Adipose tissue (tissue), 3 donors: ENCODE results near the gene VEPH1. TPM values are rescaled to one million over a fixed set of nuclear protein-coding genes. Genes with fewer than 3 reads are reported as not detected.

ENCODE experiments used
- H3K27ac ChIP-seq: one replicate; pipeline ENCODE4 v1.5.1; 2013; ENCODE audit warnings: low read depth, low read length
- WGBS, 3 donors: extraction: QIAGEN DNeasy Blood & Tissue Kit; methylation state at CpG; one replicate each; pipeline ENCODE4 v1.1.7; 2013; 5-methylcytosine and 5-hydroxymethylcytosine counted together
- polyA plus RNA-seq, 3 donors: library from polyadenylated mRNA; stranded (reverse); fragments of 200-250 nt; gene quantifications; one replicate each; pipeline ENCODE4 v1.2.3, GENCODE V29; 2013
- donor health status: healthy with polysubstance abuse.
- donor health status: Bipolar disorder and iron deficiency.
- donor health status: healthy.

The VEPH1 gene
- polyA plus RNA-seq, 3 donors, result 1.8 to 6.4 (median 5.3) TPM

DNA sequence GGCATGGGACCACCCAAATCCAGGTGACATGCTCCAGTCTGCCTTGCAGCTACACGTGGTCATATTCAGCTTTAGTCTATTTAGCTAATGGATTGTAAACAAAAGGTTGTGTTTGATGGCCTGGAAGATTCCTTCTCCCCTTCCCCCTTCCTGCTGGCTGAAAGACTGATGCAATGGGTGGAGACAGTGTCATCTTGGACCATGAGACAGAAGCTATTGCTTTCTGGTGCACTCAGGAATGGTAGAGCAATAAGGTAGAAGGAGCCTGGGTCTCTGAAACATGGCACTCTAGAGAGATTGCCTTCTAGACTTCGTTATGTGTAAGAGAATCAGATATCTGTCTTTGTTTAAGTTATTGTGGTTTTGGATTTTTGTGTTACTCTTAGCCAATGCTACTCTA is 92.3 kb downstream of the VEPH1 start:
- 58 to 70% (median 66%) methylated on average over 2 of the region's 2 CpGs for WGBS, 3 donors
- H3K27ac ChIP-seq, result no peak overlapping the region

GRCh38 chr3:157409516-157409915 is 93.7 kb downstream of the VEPH1 start:
- no peak overlapping the region for H3K27ac ChIP-seq
- WGBS, 3 donors, result 95 to 97% (median 95%) methylated on average over 2 of the region's 2 CpGs

GRCh38 chr3:157408499-157409149 is 94.6 kb downstream of the VEPH1 start:
- no peak overlapping the region for H3K27ac ChIP-seq
- 76 to 85% (median 83%) methylated on average over 4 of the region's 4 CpGs for WGBS, 3 donors

DNA sequence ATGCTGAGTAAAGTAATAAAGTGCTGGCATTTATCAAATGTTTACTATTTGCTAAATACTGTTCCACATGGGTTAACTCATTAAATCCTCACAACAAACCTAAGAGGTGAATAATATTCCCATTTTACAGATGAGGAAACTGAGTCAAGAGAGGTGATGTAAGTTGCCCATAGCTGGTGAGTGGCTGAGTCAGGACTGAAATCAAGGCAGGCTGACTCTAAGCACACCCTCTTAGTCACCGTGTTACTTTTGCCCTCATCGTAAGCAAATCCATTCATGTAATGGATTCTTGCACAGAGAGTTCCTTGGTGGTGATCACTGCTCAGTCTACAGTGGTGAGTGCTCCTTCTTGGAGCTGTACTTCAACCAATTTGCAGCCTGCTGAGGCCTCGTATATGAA is 95.4 kb downstream of the VEPH1 start:
- whole genome bisulfite sequencing, 3 donors, result 63 to 90% (median 90%) methylated on average over 3 of the region's 3 CpGs
- no peak overlapping the region for H3K27ac ChIP-seq

DNA sequence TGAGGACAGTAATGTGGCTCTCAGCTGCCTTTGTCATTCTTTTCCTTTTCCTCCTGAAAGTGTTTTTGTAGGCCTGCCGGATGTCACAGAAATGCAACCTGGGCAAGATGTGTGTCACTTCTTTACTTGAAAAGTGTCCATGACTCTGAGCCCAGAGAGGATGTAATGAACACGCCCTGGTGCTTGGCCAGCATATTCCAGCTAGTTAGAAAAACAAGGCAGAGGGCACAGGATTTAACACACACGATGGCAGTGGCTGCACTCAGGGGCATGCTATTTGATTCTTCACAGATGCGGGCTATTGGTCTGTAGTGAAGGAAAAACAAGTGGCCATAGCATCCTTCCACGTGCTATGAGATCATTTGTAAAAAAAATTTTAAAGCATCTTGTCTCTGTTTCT is 96.8 kb downstream of the VEPH1 start:
- no peak overlapping the region for H3K27ac ChIP-seq
- 69 to 77% (median 71%) methylated on average over 5 of the region's 5 CpGs for WGBS, 3 donors

GRCh38 chr3:157405457-157405856 is 97.8 kb downstream of the VEPH1 start:
- 42 to 61% (median 49%) methylated on average over 2 of the region's 2 CpGs for WGBS, 3 donors
- H3K27ac ChIP-seq, result no peak overlapping the region

DNA sequence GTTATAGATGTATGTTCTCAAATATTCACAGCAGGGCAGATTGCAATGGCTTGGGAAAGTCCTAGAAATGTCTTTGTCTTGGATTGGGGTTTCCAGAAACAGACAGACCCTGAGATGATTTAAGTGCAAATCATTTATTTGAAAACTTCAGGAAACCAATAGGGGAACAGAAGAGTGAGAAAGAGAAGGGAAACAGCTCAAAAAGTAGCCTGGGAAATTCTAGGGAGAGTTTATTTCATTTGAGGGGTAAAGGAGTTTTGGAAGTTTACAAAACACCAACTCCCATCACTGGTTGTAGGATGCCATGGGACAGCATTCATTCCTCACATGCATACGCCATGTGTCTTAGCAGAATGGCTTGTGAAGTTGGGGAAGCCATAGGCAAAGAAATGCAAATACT is 98.8 kb downstream of the VEPH1 start:
- H3K27ac ChIP-seq, result no peak overlapping the region
- WGBS, 3 donors, result 0 to 95% (median 56%) methylated on average over 1 of the region's 1 CpG

DNA sequence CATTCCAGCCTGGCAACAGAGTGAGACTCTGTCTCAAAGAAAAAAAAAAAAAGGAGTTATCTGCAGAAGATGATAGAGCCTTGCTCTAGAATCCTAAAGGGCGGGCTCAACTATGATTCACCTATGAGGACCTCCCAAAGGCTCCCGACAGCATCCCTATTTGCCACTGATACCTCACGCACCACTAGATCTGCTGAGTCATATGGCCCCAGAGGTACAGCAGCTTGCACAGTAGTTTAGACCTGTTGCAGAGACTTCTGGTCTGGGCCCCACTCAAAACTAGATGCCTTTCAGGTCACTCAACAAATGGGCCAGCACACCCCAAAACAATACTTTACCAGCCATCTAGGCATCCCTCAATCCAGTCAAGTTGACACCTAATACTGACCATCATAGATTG is 104.6 kb downstream of the VEPH1 start:
- WGBS, 3 donors, result 96 to 98% (median 98%) methylated on average over 3 of the region's 3 CpGs
- no peak overlapping the region for H3K27ac ChIP-seq

DNA sequence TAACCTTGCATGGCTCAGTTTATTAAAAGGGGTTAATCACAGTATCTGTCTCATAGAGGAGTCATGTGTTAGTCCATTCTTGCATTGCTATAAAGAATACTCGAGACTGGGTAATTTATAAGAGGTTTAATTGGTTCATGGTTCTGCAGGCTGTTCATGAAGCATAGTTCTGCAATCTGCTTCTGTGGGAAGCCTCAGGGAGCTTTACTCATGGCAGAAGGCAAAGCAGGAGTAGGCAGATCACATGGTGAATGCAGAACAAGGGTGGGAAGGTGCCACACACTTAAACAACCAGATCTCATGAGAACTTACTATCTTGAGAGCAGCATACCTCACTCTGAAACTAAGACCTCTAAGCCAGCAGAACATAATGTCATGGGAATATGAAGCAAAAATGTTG is 108.8 kb downstream of the VEPH1 start:
- WGBS, 3 donors, result 77 to 82% (median 80%) methylated on average over 1 of the region's 1 CpG

DNA sequence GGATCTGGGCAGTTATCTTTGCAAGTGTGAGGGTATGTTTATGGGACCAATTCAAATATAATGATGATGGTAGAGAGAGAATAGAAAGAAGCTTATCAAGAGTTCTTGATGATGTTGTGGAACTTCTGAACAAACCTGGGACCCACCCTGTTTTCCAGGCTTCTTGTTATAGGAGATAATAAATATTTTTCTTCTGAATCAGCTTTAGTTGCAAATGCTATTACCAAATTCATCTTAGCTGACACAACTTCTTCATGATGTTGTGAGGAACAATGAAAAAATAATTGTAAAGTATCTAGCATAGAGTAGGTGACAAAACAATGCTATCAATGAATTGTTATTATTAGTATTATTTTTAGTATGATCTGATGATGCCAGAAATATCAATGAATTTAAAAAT is 110.1 kb downstream of the VEPH1 start:
- H3K27ac ChIP-seq, result no peak overlapping the region

More for the DNA sequence above, 108.8 kb downstream of the VEPH1 start:
- H3K27ac ChIP-seq, result no peak overlapping the region

GRCh38 chr3:157392104-157392503 is 111.1 kb downstream of the VEPH1 start:
- 89 to 93% (median 90%) methylated on average over 4 of the region's 4 CpGs for WGBS, 3 donors
- H3K27ac ChIP-seq, result no peak overlapping the region

DNA sequence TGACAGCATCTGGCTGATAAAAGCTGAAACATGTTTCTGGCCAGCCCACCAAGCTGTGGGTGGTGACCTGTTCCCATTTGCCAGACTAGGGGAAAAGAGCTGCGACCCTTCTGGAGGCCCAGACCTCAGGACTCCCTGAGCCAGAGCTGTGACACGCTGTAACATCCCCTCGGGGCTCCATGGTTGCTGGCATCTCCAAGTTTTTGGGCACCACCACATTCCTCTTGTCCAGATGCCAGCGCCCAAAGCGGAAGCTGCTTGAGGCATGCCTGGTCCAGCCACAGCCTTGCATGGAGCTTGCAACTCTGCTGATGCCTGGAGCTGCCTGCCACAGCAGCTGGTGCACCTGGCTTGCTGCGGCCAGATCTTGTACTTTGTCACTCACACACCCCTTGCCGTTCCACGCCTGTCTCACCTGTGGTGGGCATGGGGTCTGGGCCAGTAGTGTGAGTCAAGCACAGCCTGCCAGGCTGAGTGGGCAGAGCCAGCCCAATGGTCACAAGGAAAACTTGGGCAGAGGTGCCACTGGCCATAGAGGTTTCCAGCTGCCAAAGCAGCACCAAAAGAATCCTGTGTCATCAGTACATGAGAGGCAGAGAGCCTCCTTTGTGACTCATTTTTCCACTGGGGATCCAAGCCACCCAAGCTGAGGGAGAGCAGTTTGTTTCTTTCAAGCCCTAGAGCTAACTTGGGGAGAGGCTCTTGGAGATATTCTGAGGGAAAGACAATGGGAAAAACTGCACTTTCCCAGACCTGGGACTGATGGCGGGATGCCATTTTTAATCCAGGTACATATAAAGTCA is 112.3 kb downstream of the VEPH1 start:
- WGBS, 3 donors, result 94 to 97% (median 95%) methylated on average over 9 of the region's 9 CpGs
- no peak overlapping the region for H3K27ac ChIP-seq

DNA sequence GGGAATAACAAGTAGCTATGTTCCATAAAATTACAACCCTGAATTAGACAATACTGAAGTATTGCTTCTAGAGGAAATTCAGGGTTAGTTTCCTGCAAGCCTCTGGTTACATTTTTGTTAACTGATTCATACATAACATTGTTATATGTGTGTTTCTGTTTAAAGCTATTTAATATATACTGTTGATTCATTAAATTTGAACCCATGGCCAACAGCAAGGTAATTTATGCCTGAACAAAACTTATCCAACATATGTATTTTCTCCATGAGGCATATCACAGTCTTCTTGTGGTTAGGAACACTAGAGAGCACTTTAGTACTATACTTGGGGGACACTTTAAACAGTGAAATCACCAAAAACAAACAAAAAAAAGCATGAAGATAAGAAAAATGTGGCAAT is 114.2 kb downstream of the VEPH1 start:
- no peak overlapping the region for H3K27ac ChIP-seq

DNA sequence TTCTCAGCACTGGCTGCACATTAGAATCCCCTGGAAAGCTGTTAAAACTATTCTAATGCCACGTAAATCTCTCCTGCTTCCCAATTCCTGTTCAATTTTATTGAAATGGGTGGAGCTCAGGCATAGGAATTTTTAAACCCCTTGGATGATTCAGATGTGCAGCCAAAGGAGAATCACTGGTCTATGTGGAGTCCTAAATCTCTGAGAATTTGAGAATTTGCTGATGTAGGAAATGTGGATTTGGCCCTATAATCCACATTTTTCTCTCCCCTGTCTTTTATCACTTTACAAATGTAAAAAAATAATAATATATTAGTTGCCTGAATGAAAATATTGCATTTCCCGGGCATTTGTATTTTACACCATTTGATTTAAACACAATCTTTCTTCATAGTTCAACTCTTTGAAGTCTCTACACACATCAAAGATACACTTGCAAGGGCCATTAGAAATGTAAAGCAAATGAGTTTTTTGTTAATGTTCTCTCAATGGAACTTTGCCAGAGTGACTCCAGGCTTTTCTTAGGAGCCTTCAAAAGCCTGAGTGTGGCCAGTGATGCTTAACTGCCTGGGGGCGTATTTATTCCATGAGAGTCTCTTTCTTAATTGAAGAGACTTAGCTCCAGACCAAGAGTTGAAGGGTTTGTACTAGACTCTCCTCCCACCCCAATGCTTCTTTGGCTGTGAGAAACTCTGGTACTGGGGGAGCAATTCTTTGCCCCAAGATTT is 115.3 kb downstream of the VEPH1 start:
- 29 to 82% (median 52%) methylated on average over 3 of the region's 3 CpGs for WGBS, 3 donors
- no peak overlapping the region for H3K27ac ChIP-seq

DNA sequence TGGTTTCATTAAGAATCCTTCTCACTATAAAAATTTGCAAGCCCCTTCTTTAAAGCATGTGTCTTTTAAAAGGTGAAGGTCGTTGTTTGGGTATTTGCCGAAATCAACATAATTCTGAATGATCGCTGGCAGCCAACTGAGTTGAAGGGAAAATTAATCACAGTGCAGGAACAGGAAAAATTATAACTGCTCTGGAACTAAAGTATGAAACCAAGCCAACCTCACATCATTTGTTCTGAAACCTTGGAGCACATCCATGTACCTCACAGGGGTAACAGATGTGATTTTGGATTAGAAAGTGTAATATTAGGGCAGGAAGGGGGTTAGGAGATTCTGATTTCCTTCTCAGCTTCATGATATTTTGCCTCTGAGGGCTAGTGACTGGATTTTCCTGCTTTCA is 118.7 kb downstream of the VEPH1 start:
- no peak overlapping the region for H3K27ac ChIP-seq
- 57 to 58% (median 57%) methylated on average over 3 of the region's 3 CpGs for whole genome bisulfite sequencing, 3 donors

GRCh38 chr3:157384031-157384430 is 119.2 kb downstream of the VEPH1 start:
- WGBS, 3 donors, result 63 to 79% (median 63%) methylated on average over 2 of the region's 2 CpGs
- no peak overlapping the region for H3K27ac ChIP-seq

DNA sequence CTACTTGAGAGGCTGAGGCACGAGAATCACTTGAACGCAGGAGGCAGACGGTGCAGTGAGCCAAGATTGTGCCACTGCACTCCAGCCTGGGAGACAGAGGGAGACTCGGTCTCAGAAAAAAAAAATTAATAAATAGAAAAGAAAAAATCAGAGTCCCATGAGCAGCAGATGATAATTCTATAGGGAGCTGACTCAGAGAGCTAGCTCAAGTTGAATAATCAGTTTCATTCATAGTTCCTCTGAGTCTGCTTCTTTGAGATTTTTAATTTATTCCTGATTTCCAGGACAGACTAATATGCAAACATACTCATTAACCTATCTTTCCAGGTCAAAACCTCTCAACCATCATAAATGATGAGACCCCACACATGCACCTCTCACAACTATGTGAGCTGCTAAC is 121.6 kb downstream of the VEPH1 start:
- H3K27ac ChIP-seq, result no peak overlapping the region
- 93 to 94% (median 94%) methylated on average over 4 of the region's 4 CpGs for WGBS, 3 donors

DNA sequence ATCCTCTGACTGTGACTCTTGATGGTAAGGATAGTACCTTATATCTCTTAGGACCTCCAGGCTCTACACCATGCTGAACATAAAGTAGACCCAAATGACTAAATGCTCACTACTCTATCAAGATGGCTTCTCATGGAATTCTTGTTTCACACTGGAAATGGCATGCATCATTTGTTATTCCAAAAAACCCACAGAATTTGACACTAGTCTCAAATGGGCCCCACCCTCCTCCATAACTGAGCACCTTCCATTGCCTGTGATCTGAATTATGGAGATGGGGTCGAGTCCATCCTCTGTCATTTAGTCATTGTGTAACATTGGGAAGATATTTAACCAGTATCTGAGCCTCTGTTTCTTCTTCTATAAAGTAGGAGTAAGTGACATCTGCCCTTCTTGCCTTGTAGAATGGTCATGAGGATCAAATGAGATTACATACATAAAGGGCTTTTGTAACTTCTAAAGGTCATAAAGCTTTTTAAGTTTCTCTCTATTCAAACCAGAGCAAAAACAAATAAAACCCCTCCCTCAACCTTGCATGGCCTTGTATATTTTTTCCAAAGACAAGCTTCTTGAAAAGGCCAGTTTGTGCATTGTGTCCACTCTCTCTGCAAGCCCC is 123.6 kb downstream of the VEPH1 start:
- no peak overlapping the region for H3K27ac ChIP-seq
- WGBS, 3 donors, result 71 to 91% (median 87%) methylated on average over 1 of the region's 1 CpG
